H1 (cell line): ENCODE data around the gene TECPR2. TPM values are rescaled to one million over a fixed set of nuclear protein-coding genes. Genes with fewer than 3 reads are reported as not detected.

Experiments
- CTCF ChIA-PET: fragments of 300-600 bp; sonication (Branson Sonifier 250); formaldehyde crosslinking; loops from one replicate; lab custom pipeline; 2021; ENCODE audit not compliant: partially characterized antibody; lab: Charles Lee
- POLR2A ChIA-PET: fragments of 300-600 bp; sonication (Branson Sonifier 250); formaldehyde crosslinking; loops from one replicate; lab custom pipeline; 2021; ENCODE audit warnings: inconsistent platforms; ENCODE audit not compliant: partially characterized antibody; lab: Charles Lee
- DNase-seq, 2 experiments: peaks; one replicate each; pipeline versions ENCODE4 v3.0.0 to v3.0.0-alpha.2; 2010 to 2022; ENCODE audit warnings: low spot score in 2 of 2, low read depth in 1 of 2, mixed read lengths in 1 of 2
- FAIRE-seq: peaks from 2 replicates; lab custom pipeline; 2011; peaks lifted over from hg19 to GRCh38; lab: Jason Lieb, UNC
- H2AFZ ChIP-seq: 2 replicates; pipeline ENCODE4 v1.8.1; 2012; ENCODE audit warnings: low read length, inconsistent platforms
- H2AK5ac ChIP-seq: 2 replicates; pipeline ENCODE4 v1.6.1; 2013; ENCODE audit warnings: low read depth, low read length
- H2BK120ac ChIP-seq: replicated peaks from 2 replicates; pipeline ENCODE3; 2013; ENCODE audit warnings: low read depth, low read length, inconsistent platforms
- H2BK12ac ChIP-seq: 2 replicates; pipeline ENCODE4 v1.6.1; 2013; ENCODE audit warnings: low read depth, low read length
- H2BK15ac ChIP-seq: 2 replicates; pipeline ENCODE4 v1.6.1; 2013; ENCODE audit warnings: low read length
- H2BK20ac ChIP-seq: 2 replicates; pipeline ENCODE4 v1.6.1; 2013; ENCODE audit warnings: low read length
- H2BK5ac ChIP-seq: 2 replicates; pipeline ENCODE4 v1.6.1; 2013; ENCODE audit warnings: low read depth, low read length
- H3K14ac ChIP-seq: 2 replicates; pipeline ENCODE4 v1.6.1; 2013; ENCODE audit warnings: inconsistent platforms; ENCODE audit not compliant: insufficient read length
- H3K18ac ChIP-seq: 2 replicates; pipeline ENCODE4 v1.6.1; 2013; ENCODE audit warnings: low read length; ENCODE audit errors: extremely low read depth
- H3K23ac ChIP-seq: 2 replicates; pipeline ENCODE4 v1.6.1; 2013; ENCODE audit warnings: inconsistent platforms; ENCODE audit not compliant: insufficient read length
- H3K23me2 ChIP-seq: 2 replicates; pipeline ENCODE4 v1.6.1; 2013; ENCODE audit warnings: low read depth, low read length
- H3K27ac ChIP-seq: 2 replicates; pipeline ENCODE4 v1.6.1; 2011; ENCODE audit warnings: low read depth, low read length, inconsistent platforms
- H3K27me3 ChIP-seq, 4 experiments: replicated peaks in 1 of 4; 1 replicate in 1 of 4; 2 replicates in 3 of 4; pipeline versions ENCODE4 v1.6.1 to v1.8.1; 2011 to 2013; ENCODE audit warnings: low read length in 3 of 4, mild to moderate bottlenecking in 3 of 4, inconsistent platforms in 2 of 4, mixed read lengths in 2 of 4, moderate library complexity in 1 of 4; ENCODE audit not compliant: control insufficient read depth in 3 of 4, insufficient read depth in 3 of 4; ENCODE audit errors: extremely low read depth in 1 of 4
- H3K36me3 ChIP-seq, 4 experiments: 2 replicates each; pipeline versions ENCODE4 v1.6.1 to v1.8.1; 2011 to 2013; ENCODE audit warnings: mild to moderate bottlenecking in 4 of 4, low read length in 3 of 4, moderate library complexity in 2 of 4, control low read depth in 1 of 4, inconsistent platforms in 1 of 4; ENCODE audit not compliant: insufficient read depth in 4 of 4, control insufficient read depth in 2 of 4
- H3K4ac ChIP-seq: replicated peaks from 2 replicates; pipeline ENCODE3; 2013; ENCODE audit warnings: low read length, low read depth, mixed read lengths, inconsistent platforms; ENCODE audit not compliant: insufficient read length
- H3K4me1 ChIP-seq, 4 experiments: replicated peaks in 1 of 4; 1 replicate in 1 of 4; 2 replicates in 3 of 4; pipeline versions ENCODE4 v1.6.1 to v1.8.1; 2011 to 2013; ENCODE audit warnings: low read length in 3 of 4, inconsistent platforms in 2 of 4, mixed read lengths in 1 of 4; ENCODE audit not compliant: insufficient read depth in 4 of 4, control insufficient read depth in 3 of 4
- H3K4me2 ChIP-seq, 2 experiments: 2 replicates each; pipeline versions ENCODE4 v1.6.1 to v1.8.1; 2011 to 2013; ENCODE audit warnings: low read depth in 2 of 2, low read length in 2 of 2, control low read depth in 1 of 2, inconsistent platforms in 1 of 2, mild to moderate bottlenecking in 1 of 2; ENCODE audit not compliant: insufficient read depth in 1 of 2
- H3K4me3 ChIP-seq, 4 experiments: fragments of 200-600, 300-600 bp in 1 of 4; sonication (generic), shearing (Covaris generic), sonication (Bioruptor Twin) in 1 of 4; 2 replicates each; pipeline versions ENCODE4 v1.5.1 to v1.8.1; 2011 to 2016; ENCODE audit warnings: low read length in 4 of 4, low read depth in 3 of 4, control low read depth in 2 of 4, inconsistent platforms in 2 of 4, mild to moderate bottlenecking in 2 of 4, mixed read lengths in 1 of 4, moderate library complexity in 1 of 4; ENCODE audit not compliant: insufficient read depth in 2 of 4; ENCODE audit errors: extremely low read depth in 1 of 4
- H3K56ac ChIP-seq: replicated peaks from 2 replicates; pipeline ENCODE3; 2013; ENCODE audit warnings: low read depth, mild to moderate bottlenecking, mixed read lengths, low read length, inconsistent platforms; ENCODE audit not compliant: insufficient read length
- H3K79me1 ChIP-seq: 2 replicates; pipeline ENCODE4 v1.6.1; 2013; ENCODE audit warnings: low read depth, low read length, control low read depth
- H3K79me2 ChIP-seq, 2 experiments: 2 replicates each; pipeline versions ENCODE4 v1.6.1 to v1.8.1; 2012 to 2013; ENCODE audit warnings: low read length in 2 of 2, mild to moderate bottlenecking in 2 of 2, inconsistent platforms in 1 of 2; ENCODE audit not compliant: insufficient read depth in 2 of 2, control insufficient read depth in 1 of 2
- H3K9ac ChIP-seq, 4 experiments: replicated peaks in 1 of 4; 1 replicate in 1 of 4; 2 replicates in 3 of 4; pipeline versions ENCODE4 v1.6.1 to v1.8.1; 2011 to 2013; ENCODE audit warnings: low read depth in 3 of 4, low read length in 3 of 4, control low read depth in 2 of 4, mild to moderate bottlenecking in 2 of 4, moderate library complexity in 2 of 4, inconsistent platforms in 1 of 4; ENCODE audit errors: extremely low read depth in 1 of 4
- H3K9me3 ChIP-seq, 2 experiments: 2 replicates each; pipeline versions ENCODE4 v1.6.1 to v1.8.1; 2012 to 2013; ENCODE audit warnings: mild to moderate bottlenecking in 2 of 2, moderate library complexity in 2 of 2, control low read depth in 1 of 2, inconsistent platforms in 1 of 2, low read depth in 1 of 2, low read length in 1 of 2, mixed read lengths in 1 of 2; ENCODE audit not compliant: insufficient read depth in 2 of 2
- H4K20me1 ChIP-seq, 2 experiments: replicated peaks in 1 of 2; 2 replicates each; pipeline versions ENCODE3 to v1.8.1; 2011 to 2013; ENCODE audit warnings: inconsistent platforms in 2 of 2, low read length in 2 of 2, mild to moderate bottlenecking in 1 of 2; ENCODE audit not compliant: insufficient read depth in 2 of 2, control insufficient read depth in 1 of 2
- H4K5ac ChIP-seq: 2 replicates; pipeline ENCODE4 v1.6.1; 2013; ENCODE audit warnings: low read length, low read depth, mixed read lengths, inconsistent platforms; ENCODE audit not compliant: insufficient read length
- H4K8ac ChIP-seq: 2 replicates; pipeline ENCODE4 v1.8.0; 2013; ENCODE audit warnings: mild to moderate bottlenecking, moderate library complexity, low read length, inconsistent platforms; ENCODE audit not compliant: insufficient read depth; ENCODE audit errors: extremely low read depth
- H4K91ac ChIP-seq: replicated peaks from 2 replicates; pipeline ENCODE3; 2013; ENCODE audit warnings: low read length, mixed read lengths, inconsistent platforms; ENCODE audit not compliant: insufficient read length
- CREB1 ChIP-seq: IDR thresholded peaks from 2 replicates; pipeline ENCODE4 v1.6.1; 2012; ENCODE audit warnings: inconsistent platforms
- E2F6 ChIP-seq: IDR thresholded peaks from 2 replicates; pipeline ENCODE4 v1.6.1; 2012; ENCODE audit warnings: inconsistent platforms
- GABPA ChIP-seq: IDR thresholded peaks from 2 replicates; pipeline ENCODE4 v1.6.1; 2011; ENCODE audit warnings: mild to moderate bottlenecking, low read length, moderate library complexity, borderline replicate concordance; ENCODE audit not compliant: insufficient read depth
- RFX5 ChIP-seq: IDR thresholded peaks from 2 replicates; pipeline ENCODE4 v1.6.1; 2011; ENCODE audit warnings: low read depth, low read length, improper control_type of control experiment, borderline replicate concordance
- WGBS, 2 experiments: shearing (Covaris generic) in 1 of 2; methylation state at CpG; one replicate each; pipeline versions ENCODE4 v1.1.6 to v1.1.7; 2013 to 2015; ENCODE audit warnings: low lambda C conversion rate in 2 of 2, mixed read lengths in 2 of 2, inconsistent platforms in 1 of 2, low coverage in 1 of 2, missing lambda C conversion rate in 1 of 2; ENCODE audit not compliant: insufficient replicate concordance in 2 of 2, insufficient coverage in 1 of 2, insufficient read length in 1 of 2; ENCODE audit errors: extremely low coverage in 1 of 2, missing lambda C conversion rate in 1 of 2; 5-methylcytosine and 5-hydroxymethylcytosine counted together
- polyA plus RNA-seq, 7 experiments: library from polyadenylated mRNA; depleted of rRNA in 3 of 7; stranded (reverse) in 5 of 7; unstranded in 2 of 7; fragments of >200 nt in 5 of 7; fragments of 200-250 nt in 2 of 7; gene quantifications; 1 replicate in 5 of 7; 2 replicates in 1 of 7; 4 replicates in 1 of 7; pipeline versions ENCODE4 v1.2.1 to v1.2.3, GENCODE V29; 2011 to 2013; ENCODE audit warnings: missing spikeins in 2 of 7, mixed read lengths in 2 of 7
- total RNA-seq: library from RNA; stranded (reverse); fragmentation: NEBNext Ultra II Directional; extraction: Animal tissue kit (Norgen Biotek cat#: 25700); gene quantifications from 2 replicates; pipeline ENCODE4 v1.2.1, GENCODE V29; 2021

Gene TECPR2
- total and polyA plus RNA-seq, 2 of the 8 experiments (the other 6 are each of a cell fraction or from before 2014, with no cell fraction given), result 6.8 to 19.4 TPM

GRCh38 chr14:102548616-102549240 lies 186.0 kb downstream of the TECPR2 start:
- TF ChIP-seq GABPA (no peak), E2F6 (no peak), CREB1 (no peak), RFX5 (no peak)
- H2BK120ac ChIP-seq, result no peak overlapping the region
- H3K56ac ChIP-seq, result no peak overlapping the region
- no peak overlapping the region for H4K5ac ChIP-seq
- no peak for FAIRE-seq
- POLR2A ChIA-PET, result interaction anchor here (2.1 to 2.5 kb wide), 2 partner anchors 11 to 24 kb away, joined by 4 to 12 read pairs; no protein-coding TSS in a partner anchor
- peaks cover 3 to 18% (median 12%) of the 10 kb centered on the region in 4 experiments for H3K4me1 ChIP-seq
- no peak overlapping the region for H3K27ac ChIP-seq
- H3K4me2 ChIP-seq, result no peak overlapping the region
- no peaks in the 10 kb centered on the region for H3K36me3 ChIP-seq
- H2BK5ac ChIP-seq, result no peak overlapping the region
- no peaks in the 10 kb centered on the region for H3K79me2 ChIP-seq
- no peak overlapping the region for H4K91ac ChIP-seq
- H3K23me2 ChIP-seq, result peaks cover 6% of the 10 kb centered on the region; the same call in 1 of the 2 replicates
- H3K23ac ChIP-seq, result no peak overlapping the region
- H3K27me3 ChIP-seq, result peaks cover 0 to 5% (median 4%) of the 10 kb centered on the region in 4 experiments; a peak in 3 of 7 replicates
- H4K20me1 ChIP-seq, result no peaks in the 10 kb centered on the region
- H3K4me3 ChIP-seq, result no peak overlapping the region
- no peak overlapping the region for H2BK12ac ChIP-seq
- no peak overlapping the region for H2AFZ ChIP-seq
- 90% methylated on average over 3 of the region's 3 CpGs; no CpG with 5 or more reads in 1 of the 2 experiments for WGBS, 2 experiments
- H2AK5ac ChIP-seq, result no peak overlapping the region
- no peaks in the 10 kb centered on the region for H3K79me1 ChIP-seq
- no peaks in the 10 kb centered on the region for H3K9me3 ChIP-seq
- no peak overlapping the region for H4K8ac ChIP-seq
- H3K9ac ChIP-seq, result no peak overlapping the region
- H3K18ac ChIP-seq, result no peak overlapping the region
- no peak for DNase-seq
- H2BK15ac ChIP-seq, result no peak overlapping the region
- no peak overlapping the region for H3K4ac ChIP-seq
- no peak overlapping the region for H3K14ac ChIP-seq
- no peak overlapping the region for H2BK20ac ChIP-seq
- CTCF ChIA-PET, result interaction anchor here (0.6 to 1.4 kb wide), 3 partner anchors 28 to 520 kb away, joined by 3 to 6 read pairs (median 4); no protein-coding TSS in a partner anchor
